Activated CD4-positive, alpha-beta T cell treated with anti-CD3 and anti-CD28 coated beads, Interleukin-2, Interleukin-4, amounts not matched to agents 100 ng/mL and 50 ng/mL, durations not matched to agents 16 hours and 8 hours (primary cell): Measurements from ENCODE around the gene OR52W1.

ENCODE experiments used
- DNase-seq: peaks from one replicate; pipeline ENCODE4 v3.0.0-alpha.2; 2020; ENCODE audit warnings: low spot score

Gene OR52W1, protein sequence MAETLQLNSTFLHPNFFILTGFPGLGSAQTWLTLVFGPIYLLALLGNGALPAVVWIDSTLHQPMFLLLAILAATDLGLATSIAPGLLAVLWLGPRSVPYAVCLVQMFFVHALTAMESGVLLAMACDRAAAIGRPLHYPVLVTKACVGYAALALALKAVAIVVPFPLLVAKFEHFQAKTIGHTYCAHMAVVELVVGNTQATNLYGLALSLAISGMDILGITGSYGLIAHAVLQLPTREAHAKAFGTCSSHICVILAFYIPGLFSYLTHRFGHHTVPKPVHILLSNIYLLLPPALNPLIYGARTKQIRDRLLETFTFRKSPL

DNA sequence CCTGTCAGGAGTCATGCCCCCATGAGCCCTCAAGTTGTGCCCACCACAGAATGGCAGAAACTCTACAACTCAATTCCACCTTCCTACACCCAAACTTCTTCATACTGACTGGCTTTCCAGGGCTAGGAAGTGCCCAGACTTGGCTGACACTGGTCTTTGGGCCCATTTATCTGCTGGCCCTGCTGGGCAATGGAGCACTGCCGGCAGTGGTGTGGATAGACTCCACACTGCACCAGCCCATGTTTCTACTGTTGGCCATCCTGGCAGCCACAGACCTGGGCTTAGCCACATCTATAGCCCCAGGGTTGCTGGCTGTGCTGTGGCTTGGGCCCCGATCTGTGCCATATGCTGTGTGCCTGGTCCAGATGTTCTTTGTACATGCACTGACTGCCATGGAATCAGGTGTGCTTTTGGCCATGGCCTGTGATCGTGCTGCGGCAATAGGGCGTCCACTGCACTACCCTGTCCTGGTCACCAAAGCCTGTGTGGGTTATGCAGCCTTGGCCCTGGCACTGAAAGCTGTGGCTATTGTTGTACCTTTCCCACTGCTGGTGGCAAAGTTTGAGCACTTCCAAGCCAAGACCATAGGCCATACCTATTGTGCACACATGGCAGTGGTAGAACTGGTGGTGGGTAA is at the start of gene OR52W1:
TSS of gene OR52W1 (plus strand) at position 51 of the 637 bp plus-strand sequence. CDS start at position 51, 0 bp downstream.
- DNase-seq, result no peak

DNA sequence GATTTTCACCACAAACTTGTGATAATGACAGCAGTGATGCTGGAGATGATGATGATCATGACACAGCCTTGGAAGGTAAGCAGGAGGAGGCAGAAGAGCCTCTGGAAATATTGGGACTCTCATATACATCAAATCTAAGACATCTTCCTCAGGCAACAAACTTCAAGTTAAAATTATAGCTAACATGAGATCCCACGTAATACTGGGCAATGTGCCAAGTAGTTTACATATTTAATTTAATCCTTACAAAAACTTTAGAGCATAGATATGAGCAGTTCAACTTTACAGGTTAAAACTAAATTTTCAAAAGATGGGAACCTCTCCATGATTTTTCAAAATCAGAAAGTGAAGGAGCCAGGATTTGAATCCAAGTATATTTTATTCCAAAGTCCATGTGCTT is 47.9 kb upstream of the OR52W1 start:
- no peak for DNase-seq

DNA sequence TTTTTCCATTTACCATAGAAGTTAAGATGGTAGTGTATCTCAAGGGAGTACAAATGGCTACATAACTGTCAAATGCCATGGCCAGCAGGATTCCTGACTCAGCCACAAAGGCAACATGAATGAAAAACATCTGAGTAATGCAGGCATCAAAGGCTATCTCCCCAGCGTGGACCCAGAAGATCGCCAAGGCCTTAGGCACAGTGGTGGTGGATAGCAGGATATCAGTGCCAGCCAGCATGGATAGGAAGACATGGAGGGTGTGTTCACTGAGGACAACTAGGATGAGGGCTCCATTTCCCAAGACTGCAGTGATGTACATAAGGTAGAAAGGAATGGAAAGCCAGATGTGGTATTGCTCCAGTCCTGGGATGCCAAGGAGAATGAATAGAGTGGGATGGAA is 46.9 kb upstream of the OR52W1 start:
- no peak for DNase-seq

DNA sequence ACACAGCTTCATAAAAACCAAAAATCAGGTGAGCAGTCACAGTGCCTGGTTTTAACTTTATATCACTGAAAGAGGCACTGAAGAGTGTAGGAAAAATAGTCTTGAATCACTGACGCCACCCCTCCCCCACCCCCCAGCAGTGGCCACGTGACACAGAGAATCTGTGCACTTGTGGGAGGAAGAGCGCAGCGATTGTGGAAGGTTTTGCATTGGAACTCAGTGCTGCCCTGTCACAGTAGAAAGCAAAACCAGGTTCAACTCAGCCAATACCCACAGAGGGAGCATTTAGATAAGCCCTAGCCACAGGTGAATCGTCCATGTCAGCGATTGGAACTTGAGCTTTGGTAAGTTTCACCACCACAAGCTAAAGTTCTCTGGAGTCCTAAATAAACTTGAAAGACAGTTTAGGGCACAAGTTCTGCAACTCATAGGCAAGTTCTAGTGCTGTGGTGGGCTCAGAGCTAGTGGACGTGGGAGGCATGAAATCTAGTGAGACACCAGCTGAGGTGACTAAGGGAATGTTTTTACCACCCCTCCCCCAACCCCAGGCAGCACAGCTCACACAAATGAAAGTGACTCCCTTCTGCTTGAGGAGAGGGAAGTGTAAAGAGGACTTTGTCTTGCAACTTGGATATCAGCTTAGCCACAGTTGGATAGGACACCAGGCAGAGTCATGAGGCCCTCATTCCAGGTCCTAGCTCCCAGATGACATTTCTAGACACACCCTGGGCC is 42.2 kb upstream of the OR52W1 start:
- no peak for DNase-seq

DNA sequence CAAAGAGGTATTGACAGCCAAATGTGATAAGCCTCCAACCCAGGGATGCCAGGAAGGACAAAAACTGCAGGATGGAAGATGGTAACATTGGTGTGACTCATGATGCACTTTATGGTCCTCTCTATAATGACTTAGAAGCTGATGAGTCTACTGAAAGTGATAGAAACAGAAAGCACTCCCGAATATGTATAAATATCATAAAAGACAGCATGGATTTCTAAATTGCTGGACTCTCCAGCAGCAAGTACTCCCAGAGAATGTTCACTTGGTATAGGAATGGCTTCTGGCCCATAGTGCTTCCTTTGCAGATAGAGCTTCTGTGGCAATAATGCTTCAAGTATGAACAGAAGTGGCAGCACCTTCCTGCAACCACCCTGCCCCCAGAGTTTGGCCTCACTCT is 28.8 kb upstream of the OR52W1 start, which contains the start of gene OR52B2:
TSS of gene OR52B2 (minus strand) at position 101 of the 400 bp plus-strand sequence. CDS start at position 101, 0 bp downstream.
- no peak for DNase-seq

DNA sequence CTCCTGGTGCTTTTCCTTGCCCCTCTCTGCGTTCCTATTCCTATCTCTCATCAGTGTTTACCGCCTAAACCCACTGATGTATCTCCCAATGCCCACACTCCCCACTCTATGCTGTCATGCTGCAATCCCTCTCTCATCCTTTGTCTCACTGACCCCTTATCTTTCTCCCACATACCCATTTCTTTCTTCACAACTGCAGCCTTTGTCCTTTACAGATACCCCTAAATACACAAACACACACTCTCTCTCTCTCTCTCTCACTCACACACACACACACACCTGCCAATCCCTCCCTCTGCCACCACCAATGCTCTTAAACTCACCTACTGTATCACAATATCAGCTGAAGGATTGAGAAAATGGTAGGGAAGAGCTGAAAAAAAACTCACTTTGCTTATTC is 23.6 kb upstream of the OR52W1 start:
- no peak for DNase-seq

DNA sequence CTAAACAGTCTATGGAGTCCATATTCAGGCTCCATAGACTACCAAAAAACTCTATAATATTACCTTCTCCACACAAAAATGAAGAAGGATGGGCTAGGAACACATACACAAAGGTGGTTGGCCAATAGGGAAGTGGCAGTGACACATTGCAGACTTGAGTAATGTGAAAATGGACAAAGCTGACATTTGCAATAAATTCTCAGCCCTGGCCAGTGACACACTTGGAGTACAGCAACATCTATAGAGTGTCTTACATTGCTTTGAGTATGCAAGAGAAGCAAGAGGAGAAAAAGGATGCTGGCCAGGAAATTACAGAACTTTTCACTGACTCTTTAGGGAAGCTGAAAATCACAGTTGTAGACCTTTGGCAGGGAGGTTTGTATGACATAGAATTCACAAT is 7.3 kb upstream of the OR52W1 start:
- no peak for DNase-seq

DNA sequence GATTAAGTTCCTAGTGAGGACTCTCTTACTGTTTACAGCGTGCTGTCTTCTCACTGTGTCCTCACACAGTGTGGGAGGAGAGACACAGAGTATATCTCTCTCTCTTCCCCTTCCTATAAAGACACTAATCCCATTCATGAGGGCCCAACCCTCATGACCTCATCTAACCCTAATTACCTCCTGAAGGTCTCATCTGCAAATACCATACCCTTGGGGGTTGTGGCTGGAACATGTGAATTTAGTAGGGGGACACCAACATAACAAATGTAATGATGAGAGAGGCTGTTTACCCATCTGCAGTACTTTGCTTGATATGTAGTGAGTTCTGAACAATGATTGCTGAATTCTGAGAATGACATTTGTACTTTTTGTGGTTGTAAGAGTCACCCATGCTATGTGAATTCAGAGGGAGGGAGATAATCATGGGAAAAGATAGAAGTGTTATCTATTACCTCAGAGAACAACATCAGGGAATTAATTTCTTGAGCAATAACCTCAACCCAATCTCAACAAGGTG is 4.9 kb upstream of the OR52W1 start:
- DNase-seq, result no peak

DNA sequence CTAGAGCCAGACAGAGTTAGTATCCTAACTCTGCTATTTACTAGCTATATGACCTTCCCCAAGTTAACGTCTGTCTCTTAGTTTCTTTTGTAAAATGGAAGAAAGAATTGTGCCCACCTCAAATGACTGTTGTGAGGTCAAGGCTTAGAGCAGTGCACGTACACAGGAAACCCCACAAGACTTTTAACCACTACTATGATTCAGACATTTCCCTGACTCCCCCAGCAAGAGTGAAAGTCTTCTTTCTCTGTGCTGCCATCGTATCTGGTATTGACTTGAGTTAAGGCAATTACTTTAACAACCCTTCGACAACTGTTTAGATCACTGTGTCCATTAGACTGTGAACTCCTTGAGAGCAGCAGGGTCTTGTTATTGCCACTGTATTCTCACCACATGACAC is 2.6 kb upstream of the OR52W1 start:
- peak; percentile 46 for DNase-seq

DNA sequence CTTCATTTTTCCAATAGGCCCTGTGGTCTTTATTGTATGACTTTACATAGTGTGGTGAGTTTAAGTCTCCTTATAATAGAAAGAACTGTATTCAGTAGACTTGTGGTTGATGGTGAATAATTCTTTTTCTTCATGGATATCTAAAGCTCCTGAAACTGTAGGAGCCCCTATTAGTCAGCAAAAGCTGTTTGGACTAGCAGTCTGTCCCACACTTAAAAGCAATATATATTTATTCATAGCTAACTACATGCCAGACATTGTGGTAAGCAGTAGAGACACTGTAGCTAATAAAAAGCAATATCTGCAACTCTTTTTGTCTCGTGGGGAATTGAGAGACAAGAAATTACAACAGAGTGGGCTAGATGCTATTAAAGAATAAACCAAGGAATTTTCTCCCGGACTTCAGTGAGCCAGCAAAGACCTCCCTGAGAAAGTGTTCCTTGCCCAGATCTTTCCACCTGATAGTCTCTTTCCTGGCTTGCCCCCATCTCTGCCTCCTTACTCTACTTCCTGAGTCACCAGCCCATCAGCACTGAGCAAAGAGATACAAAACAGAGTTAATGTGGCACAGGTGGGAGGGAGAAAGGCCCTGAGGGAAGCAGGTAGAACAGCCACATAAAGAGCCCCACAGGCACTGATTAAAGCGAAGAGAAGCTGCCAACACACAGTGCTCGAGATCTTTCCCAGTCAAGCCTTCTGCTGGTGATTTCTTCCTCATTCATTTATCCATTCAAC is 1.4 kb upstream of the OR52W1 start:
- no peak for DNase-seq

DNA sequence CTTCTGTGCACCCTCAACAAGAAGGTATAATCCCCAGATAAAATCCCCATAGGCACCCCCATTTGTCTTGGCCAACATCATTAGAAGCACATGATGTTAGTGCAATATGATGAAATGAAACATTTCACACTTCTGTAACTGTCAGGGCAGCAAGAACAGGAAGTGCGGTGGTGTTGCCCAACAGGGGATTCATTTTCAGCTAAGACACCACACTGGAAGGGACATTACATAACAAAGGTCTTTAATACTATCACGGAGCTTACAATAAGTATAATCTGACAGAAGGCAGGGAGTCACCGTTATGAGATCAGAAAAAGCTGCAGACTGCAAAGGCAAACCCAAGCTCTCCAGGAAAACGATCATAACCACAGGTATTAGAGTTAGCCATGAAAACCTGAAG is 2.0 kb downstream of the OR52W1 start:
- peak; percentile 12 for DNase-seq

DNA sequence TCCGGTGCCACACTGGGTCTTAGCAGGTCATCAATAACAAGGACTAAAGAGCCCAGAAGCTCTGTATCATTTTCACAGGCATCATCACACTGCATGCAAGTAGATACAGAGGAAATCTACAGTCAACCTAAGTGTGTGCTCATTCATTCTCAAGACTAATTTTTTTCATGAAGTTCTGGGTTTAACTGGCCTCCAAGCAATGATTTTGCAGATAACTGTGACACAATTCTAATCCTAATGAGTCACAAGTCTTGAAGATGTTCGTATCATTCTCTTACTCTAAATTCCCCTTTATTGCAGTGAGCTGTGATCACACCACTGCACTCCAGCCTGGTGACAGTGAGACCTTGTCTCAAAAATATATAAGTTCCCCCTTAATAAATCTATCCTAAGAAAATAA is 2.5 kb downstream of the OR52W1 start:
- peak; percentile 53 for DNase-seq

DNA sequence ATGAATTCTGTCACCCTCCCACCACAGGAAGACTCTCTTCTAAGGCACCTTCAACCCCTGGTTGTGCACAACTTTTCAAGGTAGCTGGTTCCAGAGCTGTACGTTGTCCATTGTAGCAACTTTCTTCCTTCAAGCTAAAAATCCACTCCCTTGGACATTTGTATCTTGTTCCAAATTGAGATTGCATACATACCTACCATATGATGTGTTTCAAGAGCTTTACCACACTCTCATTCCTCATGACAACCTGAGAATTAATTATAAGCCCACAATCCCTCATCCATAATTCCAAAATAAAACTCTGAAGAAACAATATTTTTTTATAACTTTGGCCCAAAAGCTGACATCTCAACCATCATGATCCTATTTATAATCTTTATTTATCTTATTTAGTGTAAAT is 3.0 kb downstream of the OR52W1 start:
- DNase-seq, result no peak

DNA sequence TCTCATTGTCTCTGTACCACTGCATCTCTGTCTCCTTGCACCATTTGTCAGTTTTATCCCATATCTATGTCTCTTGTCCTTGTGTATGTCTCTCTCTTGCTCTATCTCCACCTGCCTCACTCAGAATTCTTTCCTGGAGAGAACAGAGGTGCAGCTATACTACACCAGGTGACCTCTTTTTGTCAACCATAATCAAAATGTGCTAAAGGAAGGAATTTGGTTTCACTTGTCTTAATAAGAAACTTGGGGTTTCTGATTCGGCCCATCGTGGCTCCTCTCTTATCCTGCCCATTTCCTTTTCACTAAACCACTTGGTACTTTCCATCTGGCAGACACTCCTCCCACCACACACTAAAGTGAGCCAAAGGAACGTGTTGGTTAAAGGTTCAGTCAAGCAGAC is 4.3 kb downstream of the OR52W1 start:
- DNase-seq, result peak; percentile 37

DNA sequence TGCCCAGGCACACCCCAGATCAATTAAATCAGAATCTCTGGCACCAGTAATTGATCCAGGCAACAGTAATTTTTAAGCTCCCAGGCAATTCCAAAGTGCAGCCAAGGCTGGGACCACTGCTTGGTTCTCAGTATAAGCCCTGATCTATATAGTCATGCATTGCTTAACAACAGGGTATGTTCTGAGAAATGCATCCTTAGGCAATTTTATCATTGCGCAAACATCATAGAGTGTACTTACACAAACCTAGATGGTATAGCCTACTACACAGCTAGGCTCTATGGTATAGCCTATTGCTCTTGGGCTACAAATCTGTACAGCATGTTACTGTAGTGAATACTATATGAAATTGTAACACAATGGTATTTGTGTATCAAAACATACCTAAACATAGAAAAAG is 5.7 kb downstream of the OR52W1 start:
- no peak for DNase-seq

DNA sequence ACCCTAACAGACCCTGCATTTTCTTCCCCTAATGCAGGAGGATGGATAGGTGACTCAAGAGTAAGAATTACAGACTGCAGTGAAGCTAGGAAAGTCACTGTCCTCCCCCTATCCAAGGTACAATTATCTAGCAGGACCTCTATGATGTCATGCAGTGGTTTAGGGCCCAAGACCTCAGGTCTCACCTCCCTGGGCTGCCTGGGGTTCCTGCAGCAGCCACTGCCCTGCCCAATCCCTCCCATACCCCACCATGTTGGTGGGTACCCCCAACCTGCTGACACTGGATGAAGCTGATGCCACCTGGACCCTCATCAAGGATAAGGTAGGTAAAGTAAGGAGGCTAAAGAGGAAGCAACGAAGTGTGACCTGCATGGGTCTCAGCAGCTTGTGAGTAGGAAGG is 6.3 kb downstream of the OR52W1 start, which contains the start of gene C11orf42:
TSS of gene C11orf42 (plus strand) at position 192 of the 400 bp plus-strand sequence. CDS start at position 251, 59 bp downstream.
- no peak for DNase-seq

DNA sequence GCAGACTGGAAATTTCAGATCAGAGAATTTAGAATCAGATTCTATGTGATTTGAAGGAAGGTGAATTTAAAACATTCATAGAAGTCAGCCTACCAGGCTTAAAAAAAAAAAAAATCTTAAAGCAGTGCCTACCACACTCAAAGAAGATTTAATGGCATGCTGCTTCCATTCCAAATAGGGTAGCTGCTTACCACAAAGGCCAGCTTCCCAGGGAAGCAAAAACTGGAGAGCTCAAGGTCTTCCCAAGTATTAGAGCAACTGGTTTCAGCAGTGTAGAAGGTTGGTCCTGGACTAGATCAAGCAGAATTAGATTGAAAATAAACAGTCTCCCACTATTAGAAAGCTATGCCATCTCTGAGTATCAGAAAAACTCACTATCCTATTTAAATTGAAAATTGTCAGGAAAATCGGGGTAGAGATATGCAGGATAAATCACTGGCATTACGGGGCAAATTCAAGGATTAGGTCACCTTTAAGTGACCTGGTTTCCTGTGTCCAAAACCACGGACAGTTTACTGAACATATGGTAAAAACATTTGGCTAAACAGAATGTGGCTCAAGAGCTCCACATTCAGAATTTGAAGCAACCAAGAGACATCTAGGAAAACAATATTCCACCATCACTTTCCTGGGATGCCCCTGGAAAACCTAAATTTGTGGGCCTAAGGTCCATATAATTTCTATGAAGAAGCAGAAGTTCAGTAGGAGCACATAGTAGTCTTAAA is 7.6 kb downstream of the OR52W1 start:
- no peak for DNase-seq

DNA sequence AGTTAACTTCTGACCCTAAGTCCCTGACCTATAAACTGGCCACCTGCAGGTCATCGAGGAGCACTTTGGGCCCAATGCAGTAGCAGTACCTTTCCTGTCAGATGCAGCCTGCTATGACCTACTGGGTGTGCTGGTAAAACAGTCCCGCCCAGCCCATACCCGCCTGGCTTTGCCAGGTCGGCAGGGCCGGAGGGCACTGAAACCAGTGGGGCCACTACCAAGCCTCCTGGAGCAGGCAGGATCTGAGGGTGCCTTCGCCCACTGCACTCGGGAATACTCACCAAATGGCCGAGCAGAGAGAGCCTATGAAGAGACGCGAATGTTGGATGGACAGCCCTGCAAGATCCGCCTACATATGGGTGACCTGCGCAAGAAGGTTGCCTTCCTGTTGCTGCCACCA is 10.8 kb downstream of the OR52W1 start:
- no peak for DNase-seq

DNA sequence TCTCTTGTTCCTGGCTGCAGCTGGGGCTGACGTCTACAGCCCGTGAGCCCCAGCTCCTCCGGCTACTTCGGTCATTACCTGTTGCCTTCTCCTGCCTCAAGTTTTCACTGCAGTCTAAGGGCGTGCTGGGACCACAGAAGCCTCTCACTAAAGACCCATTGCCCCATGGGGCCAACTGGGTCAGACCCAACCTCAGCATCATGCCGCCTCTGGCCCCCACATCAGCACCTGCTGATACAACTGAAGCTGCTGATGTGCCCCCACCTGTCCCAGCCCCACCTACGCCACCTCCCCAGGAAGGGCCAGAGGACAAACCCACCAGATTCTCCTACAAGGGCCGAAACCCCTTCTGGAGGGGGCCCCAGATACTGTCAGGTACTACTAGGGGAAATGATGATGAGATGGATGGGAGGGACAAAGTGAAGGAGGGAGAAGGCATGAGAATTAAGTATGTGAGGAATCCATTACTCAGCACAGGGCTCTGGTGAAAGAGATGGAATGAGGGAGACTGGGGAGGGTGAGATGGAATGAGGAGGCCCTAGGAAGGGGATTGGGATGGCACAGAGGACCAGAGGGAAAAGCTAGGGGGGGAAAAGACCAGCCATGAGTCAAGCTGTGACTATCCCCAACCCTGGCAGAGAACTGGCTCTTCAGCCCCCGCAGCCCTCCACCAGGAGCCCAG is 11.4 kb downstream of the OR52W1 start:
- no peak for DNase-seq

DNA sequence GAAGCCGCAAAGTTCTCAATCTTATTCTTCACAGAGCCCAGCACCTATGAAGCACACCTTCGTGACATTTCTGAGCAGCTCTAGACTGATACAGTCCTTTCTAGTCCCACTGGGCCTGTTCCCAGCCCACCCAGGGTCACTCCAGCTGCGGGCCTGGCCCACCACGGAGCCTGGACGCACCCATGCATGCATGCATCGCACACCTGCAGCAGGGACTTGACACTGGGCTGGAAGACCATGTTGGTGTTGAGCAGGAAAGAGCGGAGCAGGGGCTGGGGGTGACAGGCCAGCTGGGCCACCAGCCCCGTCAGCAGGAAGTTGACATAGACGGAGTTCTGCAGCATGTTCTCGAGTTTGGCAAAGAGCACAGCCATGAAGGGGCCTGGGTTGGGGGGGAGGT is 15.5 kb downstream of the OR52W1 start:
- no peak for DNase-seq

DNA sequence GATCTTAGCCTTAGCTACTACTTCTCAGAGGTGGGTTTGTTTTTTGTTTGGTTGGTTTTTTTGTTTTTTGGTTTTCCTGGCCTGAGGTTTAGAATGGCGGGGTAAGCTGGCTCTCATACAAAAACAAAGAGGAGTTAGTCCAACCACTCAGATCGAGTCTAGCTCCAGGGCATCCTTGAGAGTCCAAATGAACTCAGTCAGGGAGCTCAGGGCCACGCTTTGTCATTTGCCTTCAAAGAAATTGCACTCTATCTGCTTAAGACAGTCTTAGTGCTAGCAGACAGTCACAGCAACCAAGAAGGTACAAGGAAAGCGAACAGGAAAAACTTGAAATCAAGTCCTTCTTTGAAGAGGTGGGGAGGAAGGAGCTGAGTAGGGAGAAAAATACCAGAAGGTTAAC is 17.5 kb downstream of the OR52W1 start:
- DNase-seq, result no peak
